ENCODE measurements around the gene MCCC2. TPM values are rescaled to one million over a fixed set of nuclear protein-coding genes. Genes with fewer than 3 reads are reported as not detected.

Gene MCCC2
- total and polyA plus RNA-seq, 2 experiments from 2014 or later, result 31.9 to 59.1 TPM

- H3K4me3 Mint-ChIP-seq, result no peak overlapping the region
- peaks cover 27% of the 10 kb centered on the region for H3K4me1 Mint-ChIP-seq
- TF ChIP-seq CREB1 (CRISPR knock-in tag; IDR thresholded peaks at IDR 0.05; ENCODE audit: low read depth) (no peak), POLR2AphosphoS5 (IDR thresholded peaks at IDR 0.05; ENCODE audit: low read depth) (no peak), ZNF331 (CRISPR knock-in tag; IDR thresholded peaks at IDR 0.05; ENCODE audit: low read depth) (no peak), ETS1 (IDR thresholded peaks at IDR 0.05) (no peak)
- H3K4me2 ChIP-seq, result no peak overlapping the region
- no peak for ATAC-seq
- peaks cover 17% of the 10 kb centered on the region for H3K4me1 ChIP-seq (ENCODE audit: insufficient read depth)
- no peaks in the 10 kb centered on the region for H3K27me3 Mint-ChIP-seq (ENCODE audit: insufficient read depth, low read depth, poor library complexity)
- H3K27ac ChIP-seq (ENCODE audit: low read depth), result no peak overlapping the region
- H3K9me3 Mint-ChIP-seq, result no peaks in the 10 kb centered on the region
- no peak overlapping the region for H3K27ac Mint-ChIP-seq
- H3K36me3 Mint-ChIP-seq (ENCODE audit: low read depth), result no peaks in the 10 kb centered on the region; the same call in 2 of the 3 replicates
- H4K20me1 ChIP-seq (replicated peaks; ENCODE audit: insufficient read depth), result no peaks in the 10 kb centered on the region
- H2AFZ ChIP-seq, result peak overlapping the region; percentile 60; the same call in 1 of the 2 replicates
- no peaks in the 10 kb centered on the region for H3F3A ChIP-seq (replicated peaks; ENCODE audit: low read depth)
- H3K9me2 ChIP-seq (ENCODE audit: insufficient read depth), result no peaks in the 10 kb centered on the region
- no peaks in the 10 kb centered on the region for H3K79me2 ChIP-seq (replicated peaks; ENCODE audit: insufficient read depth)
- DNase-seq (ENCODE audit: low spot score), result no peak
- no peak overlapping the region for H3K4me3 ChIP-seq
- H3K27me3 ChIP-seq (ENCODE audit: insufficient read depth), result no peaks in the 10 kb centered on the region
- no peaks in the 10 kb centered on the region for H3K36me3 ChIP-seq (ENCODE audit: insufficient read depth)
These were observed 107.9 kb downstream of the MCCC2 start for GRCh38 chr5:71695071-71695470.

GRCh38 chr5:71695595-71695994 is 108.5 kb downstream of the MCCC2 start:
- H3K36me3 ChIP-seq (ENCODE audit: insufficient read depth), result no peaks in the 10 kb centered on the region
- ATAC-seq, result no peak
- H3K27ac ChIP-seq (ENCODE audit: low read depth), result no peak overlapping the region
- no peak overlapping the region for H3K4me2 ChIP-seq
- no peaks in the 10 kb centered on the region; the same call in 2 of the 3 replicates for H3K36me3 Mint-ChIP-seq (ENCODE audit: low read depth)
- H4K20me1 ChIP-seq (replicated peaks; ENCODE audit: insufficient read depth), result no peaks in the 10 kb centered on the region
- no peaks in the 10 kb centered on the region for H3K9me3 Mint-ChIP-seq
- peaks cover 17% of the 10 kb centered on the region for H3K4me1 ChIP-seq (ENCODE audit: insufficient read depth)
- H3F3A ChIP-seq (replicated peaks; ENCODE audit: low read depth), result no peaks in the 10 kb centered on the region
- peaks cover 27% of the 10 kb centered on the region for H3K4me1 Mint-ChIP-seq
- H3K79me2 ChIP-seq (replicated peaks; ENCODE audit: insufficient read depth), result no peaks in the 10 kb centered on the region
- H3K27me3 Mint-ChIP-seq (ENCODE audit: insufficient read depth, low read depth, poor library complexity), result no peaks in the 10 kb centered on the region
- no peak overlapping the region for H2AFZ ChIP-seq
- TF ChIP-seq ETS1 (IDR thresholded peaks at IDR 0.05) (no peak), ZNF331 (CRISPR knock-in tag; IDR thresholded peaks at IDR 0.05; ENCODE audit: low read depth) (no peak), JUNB (IDR thresholded peaks at IDR 0.05; ENCODE audit: unreplicated experiment) (no peak), CTCF (conservative IDR thresholded peaks at IDR 0.05; ENCODE audit: low read depth in 2 of 2) (no peak), EZH2phosphoT487 (IDR thresholded peaks at IDR 0.05; ENCODE audit: unreplicated experiment) (no peak), ZNF462 (CRISPR knock-in tag; IDR thresholded peaks at IDR 0.05) (no peak), STAT1 (IDR thresholded peaks at IDR 0.05; ENCODE audit: unreplicated experiment) (no peak), CREB1 (CRISPR knock-in tag; IDR thresholded peaks at IDR 0.05; ENCODE audit: low read depth) (no peak), ZNF114 (CRISPR knock-in tag; IDR thresholded peaks at IDR 0.05) (no peak)
- no peak overlapping the region for H3K4me3 Mint-ChIP-seq
- no peak overlapping the region for H3K27ac Mint-ChIP-seq
- no peak for DNase-seq (ENCODE audit: low spot score)
- no peaks in the 10 kb centered on the region for H3K9me2 ChIP-seq (ENCODE audit: insufficient read depth)
- H3K27me3 ChIP-seq (ENCODE audit: insufficient read depth), result no peaks in the 10 kb centered on the region
- H3K4me3 ChIP-seq, result no peak overlapping the region

Measured in GM23338 (cell line).